OCI-LY7 (cell line): Measurements from ENCODE around the gene ZNF555. TPM values are rescaled to one million over a fixed set of nuclear protein-coding genes. Genes with fewer than 3 reads are reported as not detected.

Experiments
- BruUV-seq: library from RNA; stranded (reverse); fragments of 400-500 nt; replicated peaks from 2 replicates; lab custom pipeline; 2021; lab: Mats Ljungman, UMichigan
- CTCF ChIA-PET: fragments of 300-600 bp; sonication (Branson Sonifier 250); formaldehyde crosslinking; loops from one replicate; lab custom pipeline; 2022; ENCODE audit warnings: antibody characterized with exemption; ENCODE audit not compliant: unreplicated experiment; lab: Charles Lee
- POLR2A ChIA-PET: fragments of 300-600 bp; sonication (Branson Sonifier 250); formaldehyde crosslinking; loops from one replicate; lab custom pipeline; 2022; ENCODE audit warnings: antibody characterized with exemption; lab: Charles Lee
- DNase-seq: peaks from one replicate; pipeline ENCODE4 v3.0.0-alpha.2; 2015; ENCODE audit warnings: low spot score
- H2AFZ ChIP-seq: fragments of 200-600 bp; sonication (generic), shearing (Covaris generic); 2 replicates; pipeline ENCODE4 v1.6.1; 2014; ENCODE audit warnings: mild to moderate bottlenecking, antibody characterized with exemption, low read length, moderate library complexity
- H3K27ac ChIP-seq: fragments of 200-600 bp; sonication (generic); 2 replicates; pipeline ENCODE4 v1.5.1; 2014; ENCODE audit warnings: mixed run types, low read depth, mild to moderate bottlenecking, moderate library complexity, low read length, inconsistent platforms; ENCODE audit not compliant: poor library complexity, severe bottlenecking
- H3K36me3 ChIP-seq: fragments of 200-600 bp; sonication (generic); 2 replicates; pipeline ENCODE4 v1.6.1; 2014; ENCODE audit warnings: mild to moderate bottlenecking, antibody characterized with exemption, low read length, moderate library complexity, mixed read lengths; ENCODE audit not compliant: insufficient read depth
- H3K4me1 ChIP-seq: fragments of 200-600 bp; sonication (generic); 2 replicates; pipeline ENCODE4 v1.5.1; 2014; ENCODE audit warnings: mild to moderate bottlenecking, low read length; ENCODE audit not compliant: insufficient read depth, poor library complexity, severe bottlenecking
- H3K4me2 ChIP-seq: fragments of 200-600 bp; sonication (generic); 2 replicates; pipeline ENCODE4 v1.6.1; 2014; ENCODE audit warnings: mild to moderate bottlenecking, low read length
- H3K4me3 ChIP-seq: fragments of 200-600 bp; sonication (generic); 2 replicates; pipeline ENCODE4 v1.5.1; 2014; ENCODE audit warnings: mild to moderate bottlenecking, low read depth, low read length; ENCODE audit not compliant: poor library complexity, severe bottlenecking
- H3K79me2 ChIP-seq: fragments of 200-600 bp; sonication (generic); 2 replicates; pipeline ENCODE4 v1.6.1; 2016; ENCODE audit warnings: low read depth, mild to moderate bottlenecking, low read length, moderate library complexity, mixed read lengths; ENCODE audit not compliant: insufficient read depth
- H3K9me2 ChIP-seq: fragments of 200-600 bp; sonication (generic); 2 replicates; pipeline ENCODE4 v1.6.1; 2016; ENCODE audit warnings: mild to moderate bottlenecking, low read length, mixed read lengths; ENCODE audit not compliant: insufficient read depth
- H3K9me3 ChIP-seq: fragments of 200-600 bp; sonication (generic); 2 replicates; pipeline ENCODE4 v1.6.1; 2014; ENCODE audit warnings: mild to moderate bottlenecking, mixed run types, low read length, mixed read lengths
- H4K20me1 ChIP-seq: fragments of 200-600 bp; sonication (generic); 2 replicates; pipeline ENCODE4 v1.6.1; 2014; ENCODE audit warnings: mild to moderate bottlenecking, antibody characterized with exemption, low read length, moderate library complexity, mixed read lengths; ENCODE audit not compliant: insufficient read depth
- EZH2phosphoT487 ChIP-seq: fragments of 200-600 bp; sonication (generic); IDR thresholded peaks from 2 replicates; pipeline ENCODE4 v1.6.1; 2018; ENCODE audit warnings: low read depth, borderline replicate concordance, mild to moderate bottlenecking, mixed run types, antibody characterized with exemption, low read length, moderate library complexity, mixed read lengths
- intact Hi-C: fragments of 100-400 bp; cut with micrococcal nuclease; formaldehyde crosslinking; loops from one replicate; pipeline ENCODE4 v1.10.0; 2022; ENCODE audit not compliant: unreplicated experiment
- total RNA-seq, 2 experiments: library from RNA; depleted of rRNA in 1 of 2; stranded (reverse); fragments of >200 nt in 1 of 2; shearing (Covaris generic) in 1 of 2; gene quantifications; 2 replicates each; pipeline ENCODE4 v1.2.3, GENCODE V29; 2014 to 2022
- TF ChIP-seq, protein P1 (sequence below): fragments of 200-600 bp; sonication (generic); conservative IDR thresholded peaks from 2 replicates; pipeline ENCODE4 v1.5.1; 2014; ENCODE audit warnings: mild to moderate bottlenecking, antibody characterized with exemption, low read length, moderate library complexity, mixed read lengths

ZNF555 gene
- total RNA-seq, 2 experiments from 2014 or later, result 2.4 to 5.1 TPM

DNA sequence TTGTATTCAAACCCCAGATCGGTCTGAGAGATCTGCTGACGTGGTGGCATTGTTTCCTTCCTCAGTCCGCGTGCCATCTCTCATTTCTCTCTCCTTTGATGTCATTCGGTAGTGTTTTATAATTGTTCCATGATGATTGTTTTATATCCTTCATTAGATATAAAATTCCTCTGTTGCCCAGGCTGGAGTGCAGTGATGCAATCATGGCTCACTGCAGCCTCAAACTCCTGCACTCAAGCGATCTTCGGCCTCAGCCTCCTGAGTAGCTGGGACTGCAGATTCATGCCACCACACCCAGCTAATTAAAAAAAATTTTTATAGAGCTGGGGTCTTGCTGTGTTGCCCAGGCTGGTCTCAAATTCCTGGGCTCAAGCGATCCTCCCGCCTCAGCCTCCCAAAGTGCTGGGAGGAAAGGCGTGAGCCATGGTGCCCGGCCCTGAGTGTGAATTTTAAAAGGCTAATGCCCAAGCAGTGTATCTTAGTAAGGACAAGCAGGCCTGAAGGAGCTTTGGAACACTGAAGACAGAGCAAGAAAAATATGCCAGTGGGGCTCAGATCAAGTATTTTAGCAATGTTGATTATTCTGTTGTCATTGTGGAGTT, 64.7 kb downstream of the ZNF555 start:
- intact Hi-C loops, result no loop called here
- TF ChIP-seq EZH2phosphoT487, result no peak
- Histone ChIP-seq H3K36me3 (no peaks in the 10 kb centered on the region), H3K27ac (no peak overlapping the region), H3K4me3 (no peak overlapping the region), H3K79me2 (peaks cover 16% of the 10 kb centered on the region; the same call in 1 of the 2 replicates), H3K4me2 (no peak overlapping the region), H3K4me1 (peaks cover 11% of the 10 kb centered on the region), H3K9me2 (no peaks in the 10 kb centered on the region), H4K20me1 (no peaks in the 10 kb centered on the region), H3K9me3 (no peaks in the 10 kb centered on the region), H2AFZ (no peak overlapping the region)
- ChIA-PET POLR2A (no interaction called here), CTCF (no interaction called here)
- no peak for DNase-seq
- BruUV-seq, result no TSS peak

DNA sequence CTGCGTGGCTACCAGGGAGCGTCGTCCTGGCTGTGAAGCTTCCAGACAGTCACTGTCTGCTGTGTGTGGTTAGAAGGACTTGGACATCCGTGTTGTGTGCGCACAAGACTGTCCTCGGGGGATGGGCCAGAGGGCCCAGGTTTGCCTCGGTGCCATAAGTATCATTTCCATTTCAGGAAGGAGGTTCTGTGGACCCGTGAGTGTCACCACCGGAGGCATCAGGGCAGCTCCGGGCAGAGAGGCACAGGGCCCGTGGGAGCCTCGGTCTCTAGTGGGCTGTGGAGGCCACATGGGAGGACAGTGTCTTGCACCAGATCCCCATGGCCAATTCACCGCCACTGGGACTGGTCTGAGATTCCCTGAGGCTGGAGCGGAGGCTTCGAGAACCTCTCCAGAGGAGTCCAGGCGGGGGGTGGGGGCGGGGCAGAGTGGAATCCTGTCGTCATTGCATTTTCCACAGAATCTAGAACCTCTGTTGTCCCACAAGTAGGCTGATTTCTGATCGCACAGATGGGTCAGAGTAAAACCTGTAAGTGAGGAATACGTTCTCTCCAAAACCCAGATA, 65.4 kb downstream of the ZNF555 start:
- intact Hi-C loops, result no loop called here
- CTCF ChIA-PET, result no interaction called here
- H3K36me3 ChIP-seq, result no peaks in the 10 kb centered on the region
- no peaks in the 10 kb centered on the region for H3K9me2 ChIP-seq
- no peak overlapping the region for H3K27ac ChIP-seq
- peaks cover 9% of the 10 kb centered on the region for H3K4me1 ChIP-seq
- no peak for DNase-seq
- H4K20me1 ChIP-seq, result no peaks in the 10 kb centered on the region
- POLR2A ChIA-PET, result no interaction called here
- peaks cover 14% of the 10 kb centered on the region; the same call in 1 of the 2 replicates for H3K79me2 ChIP-seq
- TF ChIP-seq EZH2phosphoT487, result no peak
- TF ChIP-seq, protein P1, sequence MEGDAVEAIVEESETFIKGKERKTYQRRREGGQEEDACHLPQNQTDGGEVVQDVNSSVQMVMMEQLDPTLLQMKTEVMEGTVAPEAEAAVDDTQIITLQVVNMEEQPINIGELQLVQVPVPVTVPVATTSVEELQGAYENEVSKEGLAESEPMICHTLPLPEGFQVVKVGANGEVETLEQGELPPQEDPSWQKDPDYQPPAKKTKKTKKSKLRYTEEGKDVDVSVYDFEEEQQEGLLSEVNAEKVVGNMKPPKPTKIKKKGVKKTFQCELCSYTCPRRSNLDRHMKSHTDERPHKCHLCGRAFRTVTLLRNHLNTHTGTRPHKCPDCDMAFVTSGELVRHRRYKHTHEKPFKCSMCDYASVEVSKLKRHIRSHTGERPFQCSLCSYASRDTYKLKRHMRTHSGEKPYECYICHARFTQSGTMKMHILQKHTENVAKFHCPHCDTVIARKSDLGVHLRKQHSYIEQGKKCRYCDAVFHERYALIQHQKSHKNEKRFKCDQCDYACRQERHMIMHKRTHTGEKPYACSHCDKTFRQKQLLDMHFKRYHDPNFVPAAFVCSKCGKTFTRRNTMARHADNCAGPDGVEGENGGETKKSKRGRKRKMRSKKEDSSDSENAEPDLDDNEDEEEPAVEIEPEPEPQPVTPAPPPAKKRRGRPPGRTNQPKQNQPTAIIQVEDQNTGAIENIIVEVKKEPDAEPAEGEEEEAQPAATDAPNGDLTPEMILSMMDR, result no peak
- H2AFZ ChIP-seq, result no peak overlapping the region
- H3K4me3 ChIP-seq, result no peak overlapping the region
- no peak overlapping the region for H3K4me2 ChIP-seq
- no TSS peak for BruUV-seq
- no peaks in the 10 kb centered on the region for H3K9me3 ChIP-seq

Other genes starting within 250 kb of the ZNF555 start
- 14.2 and 15.3 TPM in 2 replicates for gene GNG7, start 138.8 kb upstream of the ZNF555 start, total RNA-seq (2014; rRNA removed; shearing (Covaris generic))
- gene GNG7, start 138.8 kb upstream of the ZNF555 start, total RNA-seq (2022), result 13.9 and 15.6 TPM in 2 replicates
- 0.10 TPM in 1 of 2 replicates, not detected in the other for gene DIRAS1, start 120.1 kb upstream of the ZNF555 start, total RNA-seq (2014; rRNA removed; shearing (Covaris generic))
- 0.52 TPM in 1 of 2 replicates, not detected in the other for gene DIRAS1, start 120.1 kb upstream of the ZNF555 start, total RNA-seq (2022)
- 33.3 and 45.6 TPM in 2 replicates for gene SLC39A3, start 101.5 kb upstream of the ZNF555 start, total RNA-seq (2014; rRNA removed; shearing (Covaris generic))
- 38.6 and 46.8 TPM in 2 replicates for gene SLC39A3, start 101.5 kb upstream of the ZNF555 start, total RNA-seq (2022)
- gene SGTA, start 58.2 kb upstream of the ZNF555 start, total RNA-seq (2014; rRNA removed; shearing (Covaris generic)), result 67.5 and 82.4 TPM in 2 replicates
- 68.2 and 70.9 TPM in 2 replicates for gene SGTA, start 58.2 kb upstream of the ZNF555 start, total RNA-seq (2022)
- gene THOP1, start 56.0 kb upstream of the ZNF555 start, total RNA-seq (2014; rRNA removed; shearing (Covaris generic)), result 191 and 217 TPM in 2 replicates
- gene THOP1, start 56.0 kb upstream of the ZNF555 start, total RNA-seq (2022), result 140 and 170 TPM in 2 replicates
- gene ZNF554, start 21.6 kb upstream of the ZNF555 start, total RNA-seq (2014; rRNA removed; shearing (Covaris generic)), result 1.6 and 4.4 TPM in 2 replicates
- 3.7 and 3.9 TPM in 2 replicates for gene ZNF554, start 21.6 kb upstream of the ZNF555 start, total RNA-seq (2022)
- 0.09 and 0.15 TPM in 2 replicates for gene ZNF556, start 25.9 kb downstream of the ZNF555 start, total RNA-seq (2014; rRNA removed; shearing (Covaris generic))
- gene ZNF556, start 25.9 kb downstream of the ZNF555 start, total RNA-seq (2022), result not detected in 2 replicates
- 7.4 and 7.7 TPM in 2 replicates for gene ZNF57, start 59.5 kb downstream of the ZNF555 start, total RNA-seq (2014; rRNA removed; shearing (Covaris generic))
- gene ZNF57, start 59.5 kb downstream of the ZNF555 start, total RNA-seq (2022), result 4.3 and 6.6 TPM in 2 replicates
- gene ZNF77, start 103.5 kb downstream of the ZNF555 start, total RNA-seq (2014; rRNA removed; shearing (Covaris generic)), result 4.8 and 5.4 TPM in 2 replicates
- 6.8 TPM in 2 replicates for gene ZNF77, start 103.5 kb downstream of the ZNF555 start, total RNA-seq (2022)
- gene TLE6, start 136.1 kb downstream of the ZNF555 start, total RNA-seq (2014; rRNA removed; shearing (Covaris generic)), result 15.9 and 16.4 TPM in 2 replicates
- 21.5 and 23.0 TPM in 2 replicates for gene TLE6, start 136.1 kb downstream of the ZNF555 start, total RNA-seq (2022)
- 1.6 and 1.7 TPM in 2 replicates for gene TLE2, start 187.8 kb downstream of the ZNF555 start, total RNA-seq (2014; rRNA removed; shearing (Covaris generic))
- gene TLE2, start 187.8 kb downstream of the ZNF555 start, total RNA-seq (2022), result 1.1 and 1.2 TPM in 2 replicates
- 424 and 448 TPM in 2 replicates for gene TLE5, start 221.0 kb downstream of the ZNF555 start, total RNA-seq (2014; rRNA removed; shearing (Covaris generic))
- gene TLE5, start 221.0 kb downstream of the ZNF555 start, total RNA-seq (2022), result 376 and 463 TPM in 2 replicates